Bronchial epithelial cell (primary cell): ENCODE measurements around the gene CHD9. TPM values are rescaled to one million over a fixed set of nuclear protein-coding genes. Genes with fewer than 3 reads are reported as not detected.

Experiments
- DNase-seq: peaks from one replicate; pipeline ENCODE4 v3.0.0-alpha.2; 2010; ENCODE audit warnings: low read depth
- FAIRE-seq: peaks from 2 replicates; lab custom pipeline; 2011; peaks lifted over from hg19 to GRCh38; lab: Jason Lieb, UNC
- H3K27me3 ChIP-seq: 2 replicates; pipeline ENCODE4 v1.5.1; 2011; ENCODE audit warnings: low read length; ENCODE audit not compliant: control insufficient read depth, insufficient read depth
- H3K36me3 ChIP-seq: 2 replicates; pipeline ENCODE4 v1.5.1; 2011; ENCODE audit warnings: low read length; ENCODE audit not compliant: control insufficient read depth, insufficient read depth
- H3K4me3 ChIP-seq: 2 replicates; pipeline ENCODE4 v1.5.1; 2011; ENCODE audit warnings: mild to moderate bottlenecking, low read depth, low read length, control low read depth
- CTCF ChIP-seq: IDR thresholded peaks from 2 replicates; pipeline ENCODE4 v1.5.1; 2011; ENCODE audit warnings: mild to moderate bottlenecking, moderate library complexity, low read length, control low read depth, inconsistent platforms; ENCODE audit not compliant: insufficient read depth, severe bottlenecking
- total RNA-seq: library from RNA; depleted of rRNA; stranded (reverse); fragments of >200 nt; gene quantifications from 2 replicates; pipeline ENCODE4 v1.2.1, GENCODE V29; 2014

CHD9 gene
- total RNA-seq, 1 donor from 2014 or later, result 35.3 TPM

DNA sequence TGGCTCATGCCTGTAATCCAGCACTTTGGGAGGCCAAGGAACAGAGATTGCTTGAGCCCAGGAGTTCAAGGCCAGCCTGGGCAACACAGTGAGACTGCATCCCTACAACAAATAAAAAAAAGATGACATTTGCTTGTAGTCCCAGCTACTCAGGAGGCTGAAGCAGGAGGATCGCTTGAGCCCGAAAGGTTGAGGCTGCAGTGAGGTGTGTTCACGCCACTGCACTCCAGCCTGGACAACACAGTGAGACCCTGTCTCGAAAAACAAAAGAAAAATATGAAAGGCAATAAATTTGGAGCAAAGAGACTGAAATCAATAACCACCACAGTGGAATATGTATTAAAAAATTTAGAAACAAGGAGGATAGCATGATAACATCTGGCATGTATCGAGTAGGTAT lies 235.7 kb downstream of the CHD9 start:
- peaks cover 15% of the 10 kb centered on the region for H3K36me3 ChIP-seq
- no peak overlapping the region for H3K4me3 ChIP-seq
- DNase-seq, result no peak
- no peak for TF ChIP-seq CTCF
- no peak for FAIRE-seq
- no peaks in the 10 kb centered on the region for H3K27me3 ChIP-seq

DNA sequence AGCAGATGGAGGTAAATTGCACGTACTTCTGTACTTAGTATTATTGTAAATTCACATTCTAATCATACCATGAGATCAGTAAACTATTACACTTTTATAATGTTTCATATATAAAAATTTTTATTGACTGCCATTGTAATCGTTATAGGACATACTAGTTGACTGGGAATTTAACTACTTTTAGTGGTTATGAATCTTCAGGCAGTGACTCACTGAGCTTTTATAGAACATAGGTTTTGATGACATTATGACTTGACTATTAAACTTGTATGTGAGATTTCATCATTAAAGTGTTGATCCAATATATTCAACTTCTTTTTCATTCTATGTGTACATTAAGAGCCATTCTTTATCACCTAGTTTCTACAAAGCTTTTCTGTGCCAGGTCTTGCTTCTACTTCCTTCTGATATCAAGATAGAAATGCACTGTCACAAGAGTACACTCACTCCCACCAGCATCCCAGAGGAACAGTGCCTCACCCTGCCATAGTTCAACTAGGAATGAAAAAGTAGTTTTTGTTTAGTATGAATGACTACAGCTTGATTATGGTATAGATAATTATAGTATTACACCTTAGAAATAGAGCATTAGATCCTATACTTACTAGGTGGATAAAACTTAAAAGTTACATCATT lies 237.1 kb downstream of the CHD9 start:
- H3K4me3 ChIP-seq, result no peak overlapping the region
- peaks cover 13% of the 10 kb centered on the region for H3K36me3 ChIP-seq
- FAIRE-seq (no peak), DNase-seq (no peak)
- no peaks in the 10 kb centered on the region for H3K27me3 ChIP-seq
- TF ChIP-seq CTCF, result no peak

- peaks cover 13% of the 10 kb centered on the region for H3K36me3 ChIP-seq
- no peak for TF ChIP-seq CTCF
- DNase-seq, result no peak
- H3K27me3 ChIP-seq, result no peaks in the 10 kb centered on the region
- no peak overlapping the region for H3K4me3 ChIP-seq
- no peak for FAIRE-seq
Measured at GRCh38 chr16:53297477-53297876, 242.7 kb downstream of the CHD9 start.

GRCh38 chr16:53304334-53304733 lies 249.5 kb downstream of the CHD9 start:
- Histone ChIP-seq H3K27me3 (no peaks in the 10 kb centered on the region), H3K4me3 (no peak overlapping the region), H3K36me3 (peaks cover 12% of the 10 kb centered on the region)
- no peak for TF ChIP-seq CTCF
- FAIRE-seq, result no peak
- DNase-seq, result no peak

GRCh38 chr16:53305743-53306142 lies 251.0 kb downstream of the CHD9 start:
- no peak for TF ChIP-seq CTCF
- DNase-seq (no peak), FAIRE-seq (no peak)
- H3K4me3 ChIP-seq, result no peak overlapping the region
- H3K27me3 ChIP-seq, result no peaks in the 10 kb centered on the region
- H3K36me3 ChIP-seq, result peaks cover 13% of the 10 kb centered on the region

- H3K4me3 ChIP-seq, result no peak overlapping the region
- FAIRE-seq, result no peak
- peaks cover 9% of the 10 kb centered on the region for H3K36me3 ChIP-seq
Measured at GRCh38 chr16:53309457-53309856, 254.7 kb downstream of the CHD9 start.

More at GRCh38 chr16:53309457-53309856, 254.7 kb downstream of the CHD9 start:
- TF ChIP-seq CTCF, result no peak
- DNase-seq, result no peak
- H3K27me3 ChIP-seq, result no peaks in the 10 kb centered on the region
